Skeletal muscle satellite cell (primary cell): ENCODE data around the gene NLN.

ENCODE experiments used
- H3K27me3 ChIP-seq: 2 replicates; pipeline ENCODE4 v1.7.0; 2013; ENCODE audit warnings: low read length; ENCODE audit not compliant: control insufficient read depth, insufficient read depth
- H3K36me3 ChIP-seq: 2 replicates; pipeline ENCODE4 v1.7.0; 2013; ENCODE audit warnings: mild to moderate bottlenecking, control low read depth, low read length; ENCODE audit not compliant: insufficient read depth
- H3K4me1 ChIP-seq: 2 replicates; pipeline ENCODE4 v1.7.0; 2013; ENCODE audit warnings: low read length; ENCODE audit not compliant: control insufficient read depth, insufficient read depth
- H3K4me2 ChIP-seq: 2 replicates; pipeline ENCODE4 v1.7.0; 2013; ENCODE audit warnings: mild to moderate bottlenecking, low read length
- H3K4me3 ChIP-seq: 2 replicates; pipeline ENCODE4 v1.7.0; 2013; ENCODE audit warnings: low read length
- H3K9ac ChIP-seq: 2 replicates; pipeline ENCODE4 v1.7.0; 2013; ENCODE audit warnings: mild to moderate bottlenecking, low read depth, low read length, moderate library complexity
- H3K9me3 ChIP-seq: replicated peaks from 2 replicates; pipeline ENCODE4 v1.7.0; 2013; ENCODE audit warnings: mild to moderate bottlenecking, control low read depth, low read length

Gene NLN

GRCh38 chr5:65823204-65823603 lies 101.2 kb downstream of the NLN start:
- peak overlapping the region; percentile 13 for H3K4me2 ChIP-seq
- no peak overlapping the region for H3K4me3 ChIP-seq
- H3K27me3 ChIP-seq: no peaks in the 10 kb centered on the region
- H3K9me3 ChIP-seq: no peaks in the 10 kb centered on the region
- peaks cover 5% of the 10 kb centered on the region for H3K36me3 ChIP-seq
- H3K9ac ChIP-seq: peak overlapping the region; percentile 3
- H3K4me1 ChIP-seq: peaks cover 13% of the 10 kb centered on the region

- Histone ChIP-seq H3K4me1 (peaks cover 13% of the 10 kb centered on the region), H3K9ac (peak overlapping the region; percentile 3), H3K4me2 (no peak overlapping the region), H3K9me3 (no peaks in the 10 kb centered on the region), H3K4me3 (no peak overlapping the region), H3K27me3 (no peaks in the 10 kb centered on the region), H3K36me3 (peaks cover 5% of the 10 kb centered on the region)
Observed at GRCh38 chr5:65823845-65824445, 101.9 kb downstream of the NLN start.

- peaks cover 13% of the 10 kb centered on the region for H3K4me1 ChIP-seq
- peaks cover 2% of the 10 kb centered on the region for H3K36me3 ChIP-seq
- no peaks in the 10 kb centered on the region for H3K9me3 ChIP-seq
- no peaks in the 10 kb centered on the region for H3K27me3 ChIP-seq
- no peak overlapping the region for H3K9ac ChIP-seq
- no peak overlapping the region for H3K4me2 ChIP-seq
- H3K4me3 ChIP-seq: no peak overlapping the region
Observed at GRCh38 chr5:65825408-65826328, 103.7 kb downstream of the NLN start.

- Histone ChIP-seq H3K4me1 (peaks cover 8% of the 10 kb centered on the region), H3K4me3 (no peak overlapping the region)
Observed at GRCh38 chr5:65828022-65828896, 106.3 kb downstream of the NLN start.

DNA sequence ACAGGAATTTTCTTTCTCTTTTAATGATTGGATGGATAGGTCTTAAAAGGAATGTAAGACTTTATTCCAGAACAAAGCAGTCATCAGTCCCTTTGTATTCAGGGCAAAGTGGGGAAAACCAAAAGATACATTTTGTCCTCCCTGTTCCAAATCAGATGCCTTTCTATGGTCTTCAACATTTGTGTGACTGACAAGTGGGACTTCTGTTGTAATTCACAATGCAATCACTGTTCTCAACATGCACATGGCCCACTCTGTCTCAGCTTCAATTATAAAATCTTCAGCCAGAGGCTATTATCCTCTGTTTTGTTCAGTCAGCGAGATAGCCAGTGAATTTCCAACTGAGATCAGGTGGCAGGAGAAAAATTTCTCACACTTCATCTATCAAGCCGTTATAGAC lies 108.9 kb downstream of the NLN start:
- no peak overlapping the region for H3K4me3 ChIP-seq
- H3K4me2 ChIP-seq: no peak overlapping the region
- H3K36me3 ChIP-seq: peaks cover 2% of the 10 kb centered on the region
- no peaks in the 10 kb centered on the region for H3K4me1 ChIP-seq
- no peaks in the 10 kb centered on the region for H3K27me3 ChIP-seq
- H3K9ac ChIP-seq: no peak overlapping the region
- no peaks in the 10 kb centered on the region for H3K9me3 ChIP-seq

More at GRCh38 chr5:65828022-65828896, 106.3 kb downstream of the NLN start:
- Histone ChIP-seq H3K9me3 (no peaks in the 10 kb centered on the region), H3K9ac (no peak overlapping the region), H3K4me2 (no peak overlapping the region), H3K36me3 (peaks cover 2% of the 10 kb centered on the region), H3K27me3 (no peaks in the 10 kb centered on the region)

DNA sequence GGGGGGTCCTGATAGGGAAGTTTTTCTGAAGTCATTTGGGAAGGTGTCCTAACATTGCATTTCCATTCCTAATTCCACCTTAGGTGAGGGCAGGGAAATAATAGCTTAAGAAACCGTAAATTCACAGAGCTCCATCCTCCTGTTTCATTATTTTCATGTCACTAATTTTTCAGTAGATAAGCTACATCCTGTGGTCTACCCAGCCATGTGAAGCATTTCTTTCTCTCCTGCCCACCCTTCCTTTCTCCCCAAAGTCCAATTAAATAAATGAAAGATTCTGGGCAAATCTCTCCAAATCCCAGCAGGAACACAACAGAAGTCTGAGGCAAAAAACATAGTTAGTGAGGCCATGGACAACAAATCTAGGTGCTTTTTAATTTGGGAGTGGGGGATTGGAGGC lies 109.3 kb downstream of the NLN start:
- no peaks in the 10 kb centered on the region for H3K27me3 ChIP-seq
- no peak overlapping the region for H3K9ac ChIP-seq
- no peaks in the 10 kb centered on the region for H3K9me3 ChIP-seq
- H3K4me3 ChIP-seq: no peak overlapping the region
- no peak overlapping the region for H3K4me2 ChIP-seq
- H3K4me1 ChIP-seq: no peaks in the 10 kb centered on the region
- H3K36me3 ChIP-seq: peaks cover 2% of the 10 kb centered on the region

DNA sequence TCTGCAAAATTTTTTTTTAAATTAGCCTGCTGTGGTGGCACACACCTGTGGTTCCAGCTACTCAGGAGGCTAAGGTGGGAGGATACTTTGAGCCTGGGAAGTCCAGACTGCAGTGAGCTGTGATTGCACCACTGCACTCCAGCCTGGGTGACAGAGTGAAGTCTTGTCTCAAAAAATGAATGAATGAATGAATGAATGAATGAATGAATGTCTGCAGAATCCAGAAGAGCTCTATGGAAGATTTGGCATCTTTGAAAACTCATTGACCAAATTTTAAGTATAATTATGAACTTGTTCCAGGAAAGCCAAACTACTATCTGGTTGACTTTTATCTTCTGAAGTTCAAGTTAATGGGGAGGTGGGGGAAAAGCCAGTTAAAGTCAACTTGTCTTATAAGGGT lies 110.1 kb downstream of the NLN start:
- Histone ChIP-seq H3K4me3 (no peak overlapping the region), H3K27me3 (no peaks in the 10 kb centered on the region), H3K36me3 (peaks cover under 1% of the 10 kb centered on the region), H3K9ac (no peak overlapping the region), H3K4me1 (peaks cover 4% of the 10 kb centered on the region), H3K9me3 (no peaks in the 10 kb centered on the region), H3K4me2 (no peak overlapping the region)

DNA sequence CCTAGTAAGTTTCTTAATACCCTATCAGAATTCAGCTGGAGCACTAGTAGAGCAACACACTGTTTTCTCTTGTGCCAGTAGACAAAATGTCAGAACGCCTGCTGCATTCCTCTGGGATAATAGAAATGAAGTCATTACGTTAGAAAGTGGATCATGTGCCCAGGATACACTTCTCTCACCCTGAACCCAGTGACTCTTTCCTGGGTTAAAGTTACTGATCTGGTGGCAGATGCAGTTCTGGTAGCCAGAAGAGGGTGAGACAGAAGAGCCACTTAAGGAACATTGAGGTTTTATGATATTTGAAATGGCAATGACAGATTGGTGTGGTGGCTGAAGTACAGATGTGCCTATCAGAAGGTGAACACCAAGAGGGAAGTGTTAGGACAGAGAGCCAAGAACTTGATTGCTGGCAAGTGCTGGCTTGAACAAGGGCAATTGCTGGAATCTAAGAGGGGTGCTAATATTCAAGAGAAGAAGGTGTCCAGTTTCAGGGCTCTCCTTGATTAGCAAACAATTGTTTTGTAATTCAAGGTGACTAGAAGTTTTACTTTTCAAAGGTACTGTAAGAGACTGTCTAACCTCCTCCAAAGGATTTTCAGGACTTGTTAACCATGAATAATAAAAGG lies 110.7 kb downstream of the NLN start:
- H3K4me2 ChIP-seq: no peak overlapping the region
- peaks cover 8% of the 10 kb centered on the region for H3K4me1 ChIP-seq
- H3K4me3 ChIP-seq: no peak overlapping the region
- no peaks in the 10 kb centered on the region for H3K27me3 ChIP-seq
- H3K9ac ChIP-seq: no peak overlapping the region
- H3K9me3 ChIP-seq: no peaks in the 10 kb centered on the region
- H3K36me3 ChIP-seq: no peaks in the 10 kb centered on the region

DNA sequence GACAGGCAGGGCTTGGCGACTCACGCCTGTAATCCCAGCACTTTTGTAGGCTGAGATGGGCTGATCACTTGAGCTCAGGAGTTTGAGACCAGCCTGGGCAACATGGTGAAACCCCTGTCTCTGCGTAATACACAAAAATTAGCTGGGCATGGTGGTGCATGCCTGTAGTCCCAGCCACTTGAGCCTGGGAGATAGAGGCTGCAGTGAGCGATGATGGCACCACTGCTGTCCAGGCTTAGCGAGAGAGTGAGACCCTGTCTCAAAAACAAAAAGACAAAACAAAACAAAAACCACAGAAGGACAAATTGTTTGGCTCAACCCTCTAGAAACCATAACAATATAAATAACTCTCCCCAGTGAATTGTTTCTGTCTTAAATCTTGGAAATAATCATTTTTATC lies 111.8 kb downstream of the NLN start:
- Histone ChIP-seq H3K27me3 (no peaks in the 10 kb centered on the region), H3K9ac (no peak overlapping the region), H3K4me1 (peaks cover 9% of the 10 kb centered on the region), H3K36me3 (no peaks in the 10 kb centered on the region), H3K4me3 (no peak overlapping the region), H3K4me2 (no peak overlapping the region), H3K9me3 (no peaks in the 10 kb centered on the region)

- Histone ChIP-seq H3K36me3 (no peaks in the 10 kb centered on the region), H3K4me3 (no peak overlapping the region), H3K4me2 (no peak overlapping the region), H3K27me3 (no peaks in the 10 kb centered on the region), H3K9ac (no peak overlapping the region), H3K4me1 (peaks cover 9% of the 10 kb centered on the region), H3K9me3 (no peaks in the 10 kb centered on the region)
Observed at GRCh38 chr5:65834306-65834705, 112.3 kb downstream of the NLN start.

DNA sequence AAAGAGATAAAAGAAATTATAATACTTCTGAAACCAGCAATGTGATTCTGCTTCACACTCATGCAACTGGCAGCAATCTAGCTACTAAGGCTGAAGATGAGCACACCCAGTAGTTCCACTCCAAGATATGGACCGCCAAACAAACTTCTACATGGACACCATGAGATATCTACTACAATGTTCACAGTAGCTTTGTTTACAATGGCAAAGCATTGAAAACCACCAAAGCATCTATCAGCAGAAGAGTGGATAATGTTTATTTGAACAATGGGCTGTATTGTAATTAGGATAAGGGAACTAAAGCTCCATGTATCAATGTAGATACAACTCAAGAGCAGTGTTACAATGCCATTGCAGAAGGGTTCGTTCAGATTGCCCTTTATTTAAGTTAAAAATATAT lies 113.2 kb downstream of the NLN start:
- Histone ChIP-seq H3K9me3 (no peaks in the 10 kb centered on the region), H3K9ac (no peak overlapping the region), H3K4me3 (no peak overlapping the region), H3K27me3 (no peaks in the 10 kb centered on the region), H3K4me1 (peaks cover 9% of the 10 kb centered on the region), H3K36me3 (no peaks in the 10 kb centered on the region), H3K4me2 (no peak overlapping the region)
